Panc1 (cell line): ENCODE data around the gene TSPAN31.

Experiments
- CTCF ChIP-seq: fragments of 450-650 bp; IDR thresholded peaks from 2 replicates; pipeline ENCODE4 v1.5.1; 2017; ENCODE audit warnings: mild to moderate bottlenecking
- POLR2AphosphoS5 ChIP-seq: IDR thresholded peaks from 2 replicates; pipeline ENCODE4 v1.6.1; 2012; ENCODE audit warnings: mild to moderate bottlenecking, low read depth, low read length, moderate library complexity
- TCF7L2 ChIP-seq: IDR thresholded peaks from 2 replicates; pipeline ENCODE4 v1.6.1; 2011; ENCODE audit warnings: mild to moderate bottlenecking, low read depth, low read length, inconsistent platforms
- TF ChIP-seq, protein P1 (sequence below), 2 experiments: IDR thresholded peaks; 2 replicates each; pipeline ENCODE4 v1.6.1; 2011 to 2012; ENCODE audit warnings: low read depth in 2 of 2, control low read depth in 1 of 2, low read length in 1 of 2, mild to moderate bottlenecking in 1 of 2, moderate library complexity in 1 of 2; ENCODE audit not compliant: insufficient read depth in 1 of 2

DNA sequence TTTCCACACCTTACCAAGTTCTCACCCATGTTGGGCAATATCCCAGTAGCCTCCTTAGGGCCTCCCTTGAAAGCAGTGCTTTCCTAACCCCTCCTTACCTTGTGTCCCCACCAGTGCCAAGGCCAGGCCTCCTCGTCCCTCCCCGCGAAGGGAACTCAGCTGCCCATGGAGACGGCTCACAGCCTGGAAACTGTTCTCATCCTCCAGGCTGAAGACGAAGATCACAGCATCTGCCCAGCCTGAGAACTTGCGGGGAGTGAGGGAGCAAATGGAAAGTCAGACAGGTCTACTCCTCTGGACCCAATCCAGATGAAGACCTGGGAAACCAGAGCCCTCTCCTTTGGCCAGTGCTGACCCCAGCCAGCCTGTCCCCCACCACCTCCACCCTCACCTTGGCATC lies 10.9 kb upstream of the TSPAN31 start:
- TF ChIP-seq, protein P1, sequence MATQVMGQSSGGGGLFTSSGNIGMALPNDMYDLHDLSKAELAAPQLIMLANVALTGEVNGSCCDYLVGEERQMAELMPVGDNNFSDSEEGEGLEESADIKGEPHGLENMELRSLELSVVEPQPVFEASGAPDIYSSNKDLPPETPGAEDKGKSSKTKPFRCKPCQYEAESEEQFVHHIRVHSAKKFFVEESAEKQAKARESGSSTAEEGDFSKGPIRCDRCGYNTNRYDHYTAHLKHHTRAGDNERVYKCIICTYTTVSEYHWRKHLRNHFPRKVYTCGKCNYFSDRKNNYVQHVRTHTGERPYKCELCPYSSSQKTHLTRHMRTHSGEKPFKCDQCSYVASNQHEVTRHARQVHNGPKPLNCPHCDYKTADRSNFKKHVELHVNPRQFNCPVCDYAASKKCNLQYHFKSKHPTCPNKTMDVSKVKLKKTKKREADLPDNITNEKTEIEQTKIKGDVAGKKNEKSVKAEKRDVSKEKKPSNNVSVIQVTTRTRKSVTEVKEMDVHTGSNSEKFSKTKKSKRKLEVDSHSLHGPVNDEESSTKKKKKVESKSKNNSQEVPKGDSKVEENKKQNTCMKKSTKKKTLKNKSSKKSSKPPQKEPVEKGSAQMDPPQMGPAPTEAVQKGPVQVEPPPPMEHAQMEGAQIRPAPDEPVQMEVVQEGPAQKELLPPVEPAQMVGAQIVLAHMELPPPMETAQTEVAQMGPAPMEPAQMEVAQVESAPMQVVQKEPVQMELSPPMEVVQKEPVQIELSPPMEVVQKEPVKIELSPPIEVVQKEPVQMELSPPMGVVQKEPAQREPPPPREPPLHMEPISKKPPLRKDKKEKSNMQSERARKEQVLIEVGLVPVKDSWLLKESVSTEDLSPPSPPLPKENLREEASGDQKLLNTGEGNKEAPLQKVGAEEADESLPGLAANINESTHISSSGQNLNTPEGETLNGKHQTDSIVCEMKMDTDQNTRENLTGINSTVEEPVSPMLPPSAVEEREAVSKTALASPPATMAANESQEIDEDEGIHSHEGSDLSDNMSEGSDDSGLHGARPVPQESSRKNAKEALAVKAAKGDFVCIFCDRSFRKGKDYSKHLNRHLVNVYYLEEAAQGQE (IDR thresholded peaks at IDR 0.05; ENCODE audit: insufficient read depth in 1 of 2, low read depth in 2 of 2, low read length in 1 of 2) = no peak
- TF ChIP-seq CTCF (no peak), POLR2AphosphoS5 (no peak), TCF7L2 (no peak)
